ENCODE measurements around the gene SLC22A16. TPM values are rescaled to one million over a fixed set of nuclear protein-coding genes. Genes with fewer than 3 reads are reported as not detected.

Gene SLC22A16
- total RNA-seq, 1 donor from 2014 or later, result 0.87 TPM

- ATAC-seq (no peak), DNase-seq (no peak)
- Histone ChIP-seq H3K36me3 (no peaks in the 10 kb centered on the region), H3K4me1 (no peaks in the 10 kb centered on the region), H3K4me3 (no peak overlapping the region), H3K9me3 (no peaks in the 10 kb centered on the region), H3K27me3 (no peaks in the 10 kb centered on the region), H3K27ac (no peak overlapping the region)
- TF ChIP-seq CTCF (IDR thresholded peaks at IDR 0.05), result no peak
- intact Hi-C loops (cut with DNase I), result no loop called here
Measured at GRCh38 chr6:110520992-110521543, 44.7 kb upstream of the SLC22A16 start.

GRCh38 chr6:110520209-110520965 lies 44.0 kb upstream of the SLC22A16 start:
- Histone ChIP-seq H3K27ac (no peak overlapping the region), H3K4me3 (no peak overlapping the region), H3K9me3 (no peaks in the 10 kb centered on the region), H3K36me3 (no peaks in the 10 kb centered on the region), H3K4me1 (no peaks in the 10 kb centered on the region), H3K27me3 (no peaks in the 10 kb centered on the region)
- TF ChIP-seq CTCF (IDR thresholded peaks at IDR 0.05), result no peak
- DNase-seq, result no peak
- ATAC-seq, result no peak
- intact Hi-C loops (cut with DNase I), result no loop called here

GRCh38 chr6:110517601-110518281 lies 41.3 kb upstream of the SLC22A16 start:
- Histone ChIP-seq H3K4me3 (no peak overlapping the region), H3K36me3 (no peaks in the 10 kb centered on the region), H3K9me3 (no peaks in the 10 kb centered on the region), H3K27ac (no peak overlapping the region), H3K27me3 (no peaks in the 10 kb centered on the region), H3K4me1 (no peaks in the 10 kb centered on the region)
- DNase-seq (no peak), ATAC-seq (no peak)
- intact Hi-C loops (cut with DNase I), result no loop called here
- TF ChIP-seq CTCF (IDR thresholded peaks at IDR 0.05), result no peak

GRCh38 chr6:110517034-110517433 lies 40.6 kb upstream of the SLC22A16 start:
- H3K4me1 ChIP-seq, result no peaks in the 10 kb centered on the region
- H3K9me3 ChIP-seq, result no peaks in the 10 kb centered on the region
- DNase-seq (no peak), ATAC-seq (no peak)
- intact Hi-C loops (cut with DNase I), result no loop called here
- H3K27ac ChIP-seq, result no peak overlapping the region
- H3K4me3 ChIP-seq, result no peak overlapping the region
- H3K27me3 ChIP-seq, result no peaks in the 10 kb centered on the region
- no peaks in the 10 kb centered on the region for H3K36me3 ChIP-seq
- TF ChIP-seq CTCF (IDR thresholded peaks at IDR 0.05), result no peak

GRCh38 chr6:110514818-110515217 lies 38.4 kb upstream of the SLC22A16 start:
- Histone ChIP-seq H3K36me3 (no peaks in the 10 kb centered on the region), H3K9me3 (no peaks in the 10 kb centered on the region), H3K4me3 (no peak overlapping the region), H3K27me3 (no peaks in the 10 kb centered on the region), H3K27ac (no peak overlapping the region), H3K4me1 (no peaks in the 10 kb centered on the region)
- TF ChIP-seq CTCF (IDR thresholded peaks at IDR 0.05), result no peak
- DNase-seq (no peak), ATAC-seq (no peak)
- intact Hi-C loops (cut with DNase I), result no loop called here

Measured in upper lobe of right lung (tissue), 1 donor.